Osteoblast (primary cell): ENCODE results near the gene IMPA2. TPM values are rescaled to one million over a fixed set of nuclear protein-coding genes. Genes with fewer than 3 reads are reported as not detected.

Source experiments
- DNase-seq: peaks from one replicate; pipeline ENCODE4 v3.0.0; 2011; ENCODE audit warnings: low spot score, mixed read lengths; ENCODE audit not compliant: insufficient read length; ENCODE audit errors: missing footprints
- H2AFZ ChIP-seq: 2 replicates; pipeline ENCODE4 v1.6.0; 2011; ENCODE audit warnings: mild to moderate bottlenecking, low read length
- H3K27ac ChIP-seq: 2 replicates; pipeline ENCODE4 v1.5.1; 2011; ENCODE audit warnings: mild to moderate bottlenecking, low read depth, low read length, moderate library complexity
- H3K27me3 ChIP-seq: 2 replicates; pipeline ENCODE4 v1.6.0; 2012; ENCODE audit warnings: mild to moderate bottlenecking, control low read depth, inconsistent platforms, low read length, moderate library complexity; ENCODE audit not compliant: insufficient read depth
- H3K36me3 ChIP-seq: 2 replicates; pipeline ENCODE4 v1.5.1; 2011; ENCODE audit warnings: mild to moderate bottlenecking, low read length, control low read depth, moderate library complexity; ENCODE audit not compliant: insufficient read depth
- H3K4me1 ChIP-seq: 2 replicates; pipeline ENCODE4 v1.5.1; 2011; ENCODE audit warnings: mild to moderate bottlenecking, low read length, control low read depth, moderate library complexity; ENCODE audit not compliant: insufficient read depth
- H3K4me2 ChIP-seq: 2 replicates; pipeline ENCODE4 v1.6.0; 2011; ENCODE audit warnings: mild to moderate bottlenecking, low read length; ENCODE audit not compliant: insufficient read depth
- H3K4me3 ChIP-seq: fragments of 200-600 bp; sonication (generic); 3 replicates; pipeline ENCODE4 v1.5.1; 2012; ENCODE audit warnings: mild to moderate bottlenecking, low read length, inconsistent platforms; ENCODE audit not compliant: insufficient read depth
- H3K79me2 ChIP-seq: 2 replicates; pipeline ENCODE4 v1.6.0; 2012; ENCODE audit warnings: mild to moderate bottlenecking, low read length, control low read depth, inconsistent platforms; ENCODE audit not compliant: insufficient read depth
- H3K9me3 ChIP-seq: 2 replicates; pipeline ENCODE4 v1.5.1; 2011; ENCODE audit warnings: low read depth, low read length, control low read depth
- H4K20me1 ChIP-seq: 2 replicates; pipeline ENCODE4 v1.6.0; 2012; ENCODE audit warnings: mild to moderate bottlenecking, low read length, control low read depth; ENCODE audit not compliant: insufficient read depth
- total RNA-seq: library from RNA; depleted of rRNA; stranded (reverse); fragments of >200 nt; gene quantifications from 2 replicates; pipeline ENCODE4 v1.2.3, GENCODE V29; 2012
- TF ChIP-seq, protein P1 (sequence below): IDR thresholded peaks from 2 replicates; pipeline ENCODE4 v1.5.1; 2011; ENCODE audit warnings: mild to moderate bottlenecking, low read depth, low read length, moderate library complexity; ENCODE audit errors: extremely low read depth

IMPA2 gene
- total RNA-seq, 1 donor = 11.2 TPM

DNA sequence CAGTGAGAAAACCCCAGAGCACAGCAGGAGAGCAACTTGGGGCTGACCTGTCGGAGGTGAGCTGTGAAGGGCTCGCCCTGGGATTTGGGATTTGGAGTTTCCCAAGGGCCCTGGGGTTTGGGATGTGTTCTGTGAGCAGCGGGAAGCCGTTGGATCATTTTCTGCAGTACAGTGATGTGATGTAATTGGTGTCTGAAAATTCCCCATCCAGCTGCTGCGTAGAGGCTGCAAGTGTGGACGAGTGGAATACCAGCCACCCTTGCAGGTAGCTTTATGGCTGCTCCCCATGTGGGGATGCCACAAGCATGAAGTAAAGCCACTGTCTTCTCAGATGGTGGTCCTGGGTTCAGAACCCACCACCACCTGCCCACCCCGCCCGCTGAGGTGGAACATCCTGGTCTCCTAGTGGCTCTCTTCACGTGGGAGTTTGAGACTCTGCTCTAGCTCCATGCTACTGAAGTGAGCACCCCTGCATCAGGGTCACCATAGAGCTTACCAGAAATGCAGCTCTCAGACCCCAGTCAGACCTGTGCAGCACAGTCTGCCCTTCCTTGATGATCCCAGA is 15.0 kb downstream of the IMPA2 start:
- H3K4me3 ChIP-seq = no peak overlapping the region
- peaks cover 14% of the 10 kb centered on the region for H3K4me1 ChIP-seq
- no peaks in the 10 kb centered on the region for H3K36me3 ChIP-seq
- peak overlapping the region; percentile 24 for H2AFZ ChIP-seq
- no peaks in the 10 kb centered on the region for H3K9me3 ChIP-seq
- H3K79me2 ChIP-seq = no peaks in the 10 kb centered on the region
- no peaks in the 10 kb centered on the region for H3K27me3 ChIP-seq
- no peak overlapping the region for H3K27ac ChIP-seq
- no peak overlapping the region for H3K4me2 ChIP-seq
- no peaks in the 10 kb centered on the region for H4K20me1 ChIP-seq
- peak; percentile 52 for DNase-seq
- TF ChIP-seq, protein P1, sequence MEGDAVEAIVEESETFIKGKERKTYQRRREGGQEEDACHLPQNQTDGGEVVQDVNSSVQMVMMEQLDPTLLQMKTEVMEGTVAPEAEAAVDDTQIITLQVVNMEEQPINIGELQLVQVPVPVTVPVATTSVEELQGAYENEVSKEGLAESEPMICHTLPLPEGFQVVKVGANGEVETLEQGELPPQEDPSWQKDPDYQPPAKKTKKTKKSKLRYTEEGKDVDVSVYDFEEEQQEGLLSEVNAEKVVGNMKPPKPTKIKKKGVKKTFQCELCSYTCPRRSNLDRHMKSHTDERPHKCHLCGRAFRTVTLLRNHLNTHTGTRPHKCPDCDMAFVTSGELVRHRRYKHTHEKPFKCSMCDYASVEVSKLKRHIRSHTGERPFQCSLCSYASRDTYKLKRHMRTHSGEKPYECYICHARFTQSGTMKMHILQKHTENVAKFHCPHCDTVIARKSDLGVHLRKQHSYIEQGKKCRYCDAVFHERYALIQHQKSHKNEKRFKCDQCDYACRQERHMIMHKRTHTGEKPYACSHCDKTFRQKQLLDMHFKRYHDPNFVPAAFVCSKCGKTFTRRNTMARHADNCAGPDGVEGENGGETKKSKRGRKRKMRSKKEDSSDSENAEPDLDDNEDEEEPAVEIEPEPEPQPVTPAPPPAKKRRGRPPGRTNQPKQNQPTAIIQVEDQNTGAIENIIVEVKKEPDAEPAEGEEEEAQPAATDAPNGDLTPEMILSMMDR = no peak

DNA sequence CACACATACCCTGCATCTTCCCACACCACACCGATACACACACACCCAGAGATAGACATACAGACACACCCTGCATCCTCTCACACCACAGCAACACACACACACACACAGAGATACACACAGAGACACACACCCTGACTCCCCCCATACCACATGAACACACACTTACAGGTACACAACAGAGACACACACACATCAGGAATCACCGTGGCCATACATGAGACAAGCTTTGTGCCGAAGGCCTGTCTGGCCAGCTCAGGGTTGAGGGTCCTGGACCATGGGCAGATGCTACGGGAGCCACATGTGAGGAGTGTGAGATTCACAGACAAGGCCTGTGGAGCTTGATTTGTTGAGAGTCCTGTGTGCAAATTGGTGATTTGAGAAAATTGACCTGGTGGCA is 15.6 kb downstream of the IMPA2 start:
- Histone ChIP-seq H3K27ac (no peak overlapping the region), H3K79me2 (no peaks in the 10 kb centered on the region), H3K9me3 (no peaks in the 10 kb centered on the region), H3K36me3 (no peaks in the 10 kb centered on the region), H3K4me1 (peaks cover 14% of the 10 kb centered on the region), H3K4me3 (no peak overlapping the region), H3K27me3 (no peaks in the 10 kb centered on the region), H2AFZ (no peak overlapping the region), H4K20me1 (no peaks in the 10 kb centered on the region), H3K4me2 (no peak overlapping the region)
- TF ChIP-seq, protein P1 = no peak
- DNase-seq = peak; percentile 44

DNA sequence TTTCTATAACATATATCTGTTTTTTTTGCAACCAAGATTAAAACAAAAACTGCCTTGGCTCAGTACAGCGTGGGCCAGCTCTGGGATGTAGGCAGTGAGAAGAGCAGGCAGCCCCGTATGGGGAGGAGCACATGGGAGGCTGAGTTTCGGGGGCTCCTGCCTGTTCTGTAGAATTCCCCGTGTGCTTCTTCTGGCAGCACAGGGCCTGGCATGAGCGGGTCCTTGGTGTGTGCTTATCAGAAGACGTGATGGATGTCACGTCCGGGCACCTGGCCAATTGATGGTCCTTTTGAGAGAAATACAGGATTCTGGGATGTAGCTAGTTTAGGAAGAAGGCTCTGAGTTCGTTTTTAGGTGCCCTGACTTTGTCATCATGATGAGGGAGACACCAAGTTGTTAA is 16.2 kb downstream of the IMPA2 start:
- TF ChIP-seq, protein P1 = no peak
- H3K9me3 ChIP-seq = no peaks in the 10 kb centered on the region
- no peak overlapping the region for H2AFZ ChIP-seq
- H3K4me3 ChIP-seq = no peak overlapping the region
- H3K27me3 ChIP-seq = no peaks in the 10 kb centered on the region
- H3K27ac ChIP-seq = no peak overlapping the region
- no peak for DNase-seq
- H4K20me1 ChIP-seq = no peaks in the 10 kb centered on the region
- no peaks in the 10 kb centered on the region for H3K36me3 ChIP-seq
- peaks cover 14% of the 10 kb centered on the region for H3K4me1 ChIP-seq
- no peaks in the 10 kb centered on the region for H3K79me2 ChIP-seq
- H3K4me2 ChIP-seq = no peak overlapping the region

DNA sequence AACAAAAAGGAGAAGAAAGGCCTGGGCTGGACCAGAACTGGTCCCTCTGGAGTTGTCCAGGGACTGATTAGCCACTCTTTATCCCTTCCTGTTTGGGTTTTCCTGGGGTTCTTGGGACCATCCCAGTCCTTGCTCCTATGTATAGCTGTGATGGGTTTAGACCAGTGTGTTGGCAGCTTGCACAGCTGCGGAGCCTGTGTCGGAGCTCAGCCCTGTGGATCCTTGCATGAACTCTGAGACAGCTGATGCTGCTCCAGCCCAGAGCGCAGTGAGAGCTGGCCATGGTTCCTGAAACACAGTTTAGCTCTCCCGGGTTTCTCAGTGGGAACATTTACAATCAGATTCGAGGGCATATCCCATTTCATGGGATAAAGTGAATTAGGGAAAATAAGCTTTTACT is 16.9 kb downstream of the IMPA2 start:
- Histone ChIP-seq H3K79me2 (no peaks in the 10 kb centered on the region), H3K4me1 (peaks cover 14% of the 10 kb centered on the region), H2AFZ (no peak overlapping the region), H3K27ac (no peak overlapping the region), H3K27me3 (no peaks in the 10 kb centered on the region), H3K4me2 (no peak overlapping the region), H3K4me3 (no peak overlapping the region), H3K36me3 (no peaks in the 10 kb centered on the region), H3K9me3 (no peaks in the 10 kb centered on the region), H4K20me1 (no peaks in the 10 kb centered on the region)
- TF ChIP-seq, protein P1 = no peak
- no peak for DNase-seq
